GM12878 (cell line): ENCODE results near the gene GNPTAB. TPM values are rescaled to one million over a fixed set of nuclear protein-coding genes. Genes with fewer than 3 reads are reported as not detected.
A peak's percentile ranks its signal among the peaks of the same experiment; 100 is the strongest.

Experiments
- ATAC-seq: fragments of 200-7000 bp; cut with Tn5 transposase; 3 replicates; pipeline ENCODE4 v1.9.1; 2020; ENCODE audit warnings: mild to moderate bottlenecking, moderate library complexity
- Bru-seq: library from RNA; stranded (reverse); fragments of 400-500 nt; gene quantifications from one replicate; lab custom pipeline; 2021; lab: Mats Ljungman, UMichigan
- BruChase-seq, 2 experiments: library from RNA; stranded (reverse); fragments of 400-500 nt; gene quantifications; one replicate each; lab custom pipeline; 2021; lab: Mats Ljungman, UMichigan
- BruUV-seq: library from RNA; stranded (reverse); fragments of 400-500 nt; replicated peaks from 2 replicates; lab custom pipeline; 2021; lab: Mats Ljungman, UMichigan
- CTCF ChIA-PET: fragments of 300-600 bp; sonication (Branson Sonifier 250); formaldehyde crosslinking; extraction: SDS; loops from one replicate; lab custom pipeline; 2021; ENCODE audit warnings: inconsistent platforms; lab: Yijun Ruan, JAX
- POLR2A ChIA-PET: fragments of 350-600 bp; formaldehyde crosslinking; extraction: SDS; loops from one replicate; lab custom pipeline; 2021; ENCODE audit warnings: inconsistent platforms; lab: Charles Lee
- RAD21 ChIA-PET: fragments of 300-600 bp; sonication (Branson Sonifier 250); formaldehyde crosslinking; loops from one replicate; lab custom pipeline; 2023; ENCODE audit warnings: antibody characterized with exemption; ENCODE audit not compliant: unreplicated experiment; lab: Charles Lee
- SMC1A ChIA-PET: fragments of 300-600 bp; sonication (Branson Sonifier 250); formaldehyde crosslinking; loops from one replicate; lab custom pipeline; 2023; ENCODE audit not compliant: unreplicated experiment, uncharacterized antibody; lab: Charles Lee
- DNase-seq: peaks from one replicate; pipeline ENCODE4 v3.0.0-alpha.2; 2011; ENCODE audit warnings: low read depth, low spot score
- FAIRE-seq: peaks from 3 replicates; lab custom pipeline; 2011; peaks lifted over from hg19 to GRCh38; lab: Jason Lieb, UNC
- H2AFZ ChIP-seq: 2 replicates; pipeline ENCODE4 v1.6.0; 2011; ENCODE audit warnings: low read depth, low read length, control low read depth; ENCODE audit not compliant: control insufficient read depth
- H3K27ac ChIP-seq: 2 replicates; pipeline ENCODE4 v1.5.1; 2011; ENCODE audit warnings: control low read depth; ENCODE audit not compliant: control insufficient read depth, insufficient read depth
- H3K27me3 ChIP-seq, 2 experiments: replicated peaks in 1 of 2; 2 replicates each; pipeline versions ENCODE4 v1.6.0 to v1.6.1; 2011; ENCODE audit warnings: low read length in 1 of 2; ENCODE audit not compliant: control insufficient read depth in 2 of 2, insufficient read depth in 2 of 2
- H3K36me3 ChIP-seq, 2 experiments: 2 replicates each; pipeline ENCODE4 v1.5.1; 2011; ENCODE audit warnings: low read length in 1 of 2; ENCODE audit not compliant: control insufficient read depth in 2 of 2, insufficient read depth in 2 of 2
- H3K4me1 ChIP-seq: 2 replicates; pipeline ENCODE4 v1.6.1; 2011; ENCODE audit warnings: mild to moderate bottlenecking, low read length, moderate library complexity, mixed read lengths; ENCODE audit not compliant: control insufficient read depth, insufficient read depth
- H3K4me2 ChIP-seq: 2 replicates; pipeline ENCODE4 v1.6.0; 2011; ENCODE audit warnings: control low read depth; ENCODE audit not compliant: control insufficient read depth, insufficient read depth
- H3K4me3 ChIP-seq: fragments of 200-600 bp; sonication (generic); 2 replicates; pipeline ENCODE4 v1.5.1; 2016
- H3K79me2 ChIP-seq: 2 replicates; pipeline ENCODE4 v1.6.0; 2011; ENCODE audit warnings: low read length; ENCODE audit not compliant: control insufficient read depth, insufficient read depth
- H3K9ac ChIP-seq: 2 replicates; pipeline ENCODE4 v1.8.0; 2011; ENCODE audit warnings: low read length, control low read depth, mixed read lengths; ENCODE audit not compliant: control insufficient read depth, insufficient read depth
- H3K9me3 ChIP-seq: replicated peaks from 3 replicates; pipeline ENCODE4 v1.5.1; 2011; ENCODE audit warnings: mild to moderate bottlenecking, low read length; ENCODE audit not compliant: control insufficient read depth, insufficient read depth
- H4K20me1 ChIP-seq: 2 replicates; pipeline ENCODE4 v1.6.0; 2011; ENCODE audit not compliant: control insufficient read depth, insufficient read depth
- BCL11A ChIP-seq: IDR thresholded peaks from 2 replicates; pipeline ENCODE4 v1.6.1; 2011; ENCODE audit warnings: low read depth, low read length
- BCL3 ChIP-seq: IDR thresholded peaks from 2 replicates; pipeline ENCODE4 v1.6.1; 2011; ENCODE audit warnings: borderline replicate concordance, low read depth, mild to moderate bottlenecking, moderate library complexity, low read length; ENCODE audit not compliant: insufficient read depth, poor library complexity, severe bottlenecking
- CEBPZ ChIP-seq: fragments of 150-350 bp; IDR thresholded peaks from 2 replicates; pipeline ENCODE4 v1.6.1; 2016; ENCODE audit warnings: low read depth, low read length
- IRF3 ChIP-seq: fragments of 450-650 bp; IDR thresholded peaks from 2 replicates; pipeline ENCODE4 v1.6.1; 2014; ENCODE audit warnings: mild to moderate bottlenecking
- RUNX3 ChIP-seq: IDR thresholded peaks from 2 replicates; pipeline ENCODE4 v1.6.1; 2012; ENCODE audit warnings: low read length, inconsistent platforms
- SMAD5 ChIP-seq: IDR thresholded peaks from 2 replicates; pipeline ENCODE4 v1.6.1; 2016; ENCODE audit warnings: antibody characterized with exemption, low read depth
- TARDBP ChIP-seq: IDR thresholded peaks from 2 replicates; pipeline ENCODE4 v1.6.1; 2016; ENCODE audit warnings: borderline replicate concordance
- TCF12 ChIP-seq: IDR thresholded peaks from 2 replicates; pipeline ENCODE4 v1.6.1; 2011; ENCODE audit warnings: low read depth, mild to moderate bottlenecking, low read length
- WRNIP1 ChIP-seq: IDR thresholded peaks from 2 replicates; pipeline ENCODE4 v1.6.1; 2011; ENCODE audit warnings: low read depth, low read length, improper control_type of control experiment, borderline replicate concordance
- YBX1 ChIP-seq: fragments of 450-650 bp; IDR thresholded peaks from 2 replicates; pipeline ENCODE4 v1.6.1; 2016; ENCODE audit warnings: antibody characterized with exemption
- ZNF274 ChIP-seq: IDR thresholded peaks from one replicate; pipeline ENCODE4 v1.8.0; 2011; ENCODE audit not compliant: insufficient read length, insufficient read depth
- WGBS: methylation state at CpG from one replicate; pipeline ENCODE4 v1.1.6; 2016; ENCODE audit warnings: low lambda C conversion rate; ENCODE audit not compliant: insufficient replicate concordance, insufficient coverage; ENCODE audit errors: missing lambda C conversion rate; 5-methylcytosine and 5-hydroxymethylcytosine counted together
- in situ Hi-C: fragments of 300-500 bp; cut with MboI; formaldehyde crosslinking; loops from 9 replicates; pipeline ENCODE4 v1.14.3; 2018; ENCODE audit warnings: mixed read lengths
- intact Hi-C: fragments of 100-400 bp; cut with micrococcal nuclease; formaldehyde crosslinking; loops from one replicate; pipeline ENCODE4 v1.14.2; 2022; ENCODE audit not compliant: unreplicated experiment
- long read RNA-seq, 2 experiments: library from polyadenylated mRNA; unstranded; transcript quantifications; one replicate each; pipeline ENCODE4 v2.0.0, GENCODE V29; 2019 to 2020
- polyA minus RNA-seq, 3 experiments: library from RNA; depleted of rRNA, polyadenylated mRNA; stranded (reverse); fragments of >200 nt; gene quantifications; 2 replicates each; pipeline ENCODE4 v1.2.3, GENCODE V29; 2011
- polyA plus RNA-seq, 11 experiments: library from polyadenylated mRNA; depleted of rRNA in 4 of 11; unstranded in 6 of 11; stranded (reverse) in 5 of 11; fragments of >200 nt; fragmentation: Nextera tagmentation in 4 of 11; fragmentation: Illumina TruSeq in 1 of 11; extraction: Ambion mirVana in 4 of 11; extraction: Trizol in 1 of 11; gene quantifications; 1 replicate in 1 of 11; 2 replicates in 10 of 11; pipeline versions ENCODE4 v1.2.1 to v1.2.3, GENCODE V29; 2011 to 2016; ENCODE audit warnings: inconsistent platforms in 2 of 11, missing spikeins in 2 of 11, low read depth in 1 of 11
- total RNA-seq, 4 experiments: library from RNA; depleted of rRNA in 3 of 4; stranded (reverse); fragments of >200 nt in 3 of 4; fragmentation: Illumina TruSeq in 1 of 4; extraction: Trizol in 1 of 4; gene quantifications; 2 replicates each; pipeline versions ENCODE4 v1.2.1 to v1.2.3, GENCODE V29; 2013 to 2021

The GNPTAB gene
- total RNA-seq (2013; cell fraction: nucleolus; rRNA removed): 233 and 257 TPM in 2 replicates
- total RNA-seq (2014; rRNA removed): 32.0 and 33.6 TPM in 2 replicates
- total RNA-seq (2014; rRNA removed; fragmentation: Illumina TruSeq; extraction: Trizol): 36.8 and 38.9 TPM in 2 replicates
- 31.3 and 36.0 TPM in 2 replicates for total RNA-seq (2021)
- polyA plus RNA-seq (2011; ENCODE audit: low read depth): 15.3 TPM
- 37.4 and 52.1 TPM in 2 replicates for polyA plus RNA-seq (2011; rRNA removed)
- 20.2 and 21.0 TPM in 2 replicates for polyA plus RNA-seq (2011; cell fraction: cytosol; rRNA removed)
- 19.2 and 25.4 TPM in 2 replicates for polyA plus RNA-seq (2011; cell fraction: nucleus; rRNA removed)
- 18.9 and 21.7 TPM in 2 replicates for polyA plus RNA-seq (2012)
- polyA plus RNA-seq (2014; fragmentation: Illumina TruSeq; extraction: Trizol): 36.8 and 43.9 TPM in 2 replicates
- 10 to 100 TPM in 1 of 2 experiments, 1 to 10 TPM in 1; 9.8 to 10.5 TPM for polyA plus RNA-seq (2014; fragmentation: Nextera tagmentation; extraction: Ambion mirVana)
- 21.5 and 24.9 TPM in 2 replicates for polyA plus RNA-seq (2014; rRNA removed)
- polyA plus RNA-seq (2016; fragmentation: Nextera tagmentation; extraction: Ambion mirVana): 10 to 100 TPM; 34.5 to 38.0 TPM
- polyA minus RNA-seq (2011; rRNA and poly(A)+ RNA removed): 60.5 and 80.5 TPM in 2 replicates
- polyA minus RNA-seq (2011; cell fraction: cytosol; rRNA and poly(A)+ RNA removed): 14.0 and 15.3 TPM in 2 replicates
- 24.1 and 46.2 TPM in 2 replicates for polyA minus RNA-seq (2011; cell fraction: nucleus; rRNA and poly(A)+ RNA removed)
- percentile 83 among the genes with signal in this experiment for Bru-seq, nascent RNA
- BruChase-seq, experiment 1, labeled RNA remaining after a 6-hour chase: percentile 87 among the genes with signal in this experiment
- percentile 86 among the genes with signal in this experiment for BruChase-seq, experiment 2, labeled RNA remaining after a 2-hour chase
- long read RNA-seq, experiment 1, partial matches to known transcripts: 10 of 12 reads
- long read RNA-seq, experiment 1, other reads (novel, unspliced or antisense): 2 of 12 reads
- long read RNA-seq, experiment 2, partial matches to known transcripts: 47 of 58 reads
- long read RNA-seq, experiment 2, other reads (novel, unspliced or antisense): 11 of 58 reads

- BruUV-seq: no TSS peak
- in situ Hi-C loops: loop anchor here (10.0 kb wide), 1 partner anchor 56 kb away; no protein-coding TSS in a partner anchor
- TF ChIP-seq WRNIP1: no peak
- TF ChIP-seq SMAD5: no peak
- TF ChIP-seq ZNF274: no peak
- TF ChIP-seq CEBPZ: no peak
- TF ChIP-seq TARDBP: no peak
- no peak for TF ChIP-seq BCL3
- TF ChIP-seq BCL11A: no peak
- no peak; the same call in 1 of the 2 replicates for TF ChIP-seq RUNX3
- no peak; the same call in 1 of the 2 replicates for TF ChIP-seq TCF12
- TF ChIP-seq YBX1: no peak
- TF ChIP-seq IRF3: no peak
These were observed at the start of gene GNPTAB for GRCh38 chr12:101830367-101831325. TSS of gene GNPTAB (minus strand) at chr12:101830959. CDS start at chr12:101830675, 284 bp downstream.

More at GRCh38 chr12:101830367-101831325, at the start of gene GNPTAB:
- ChIA-PET CTCF (interaction anchor here (0.6 to 9.6 kb wide), 40 partner anchors 7 to 1546 kb away, joined by 3 to 171 read pairs (median 5); partner anchors contain the start of gene ARL1), RAD21 (interaction anchor here (0.5 to 10.1 kb wide), 40 partner anchors 9 to 1137 kb away, joined by 3 to 142 read pairs (median 4); partner anchors contain the start of genes ARL1 and DRAM1), POLR2A (interaction anchor here (0.6 to 2.4 kb wide), 21 partner anchors 8 to 1162 kb away, joined by 3 to 14 read pairs (median 4); no protein-coding TSS in a partner anchor), SMC1A (interaction anchor here (0.6 to 10.8 kb wide), 24 partner anchors 10 to 933 kb away, joined by 3 to 123 read pairs (median 6); partner anchors contain the start of gene ARL1)
- no peaks in the 10 kb centered on the region for H4K20me1 ChIP-seq
- peaks cover 46% of the 10 kb centered on the region for H3K79me2 ChIP-seq
- peaks cover 7% of the 10 kb centered on the region for H3K4me1 ChIP-seq
- H3K27ac ChIP-seq: peak within 1 kb of the TSS; percentile 81
- H3K4me3 ChIP-seq: peak within 1 kb of the TSS; percentile 94
- peak; percentile 80 for DNase-seq
- H3K9me3 ChIP-seq: no peaks in the 10 kb centered on the region
- peak within 1 kb of the TSS; percentile 90 for H2AFZ ChIP-seq
- H3K4me2 ChIP-seq: peak within 1 kb of the TSS; percentile 86
- no peaks in the 10 kb centered on the region for H3K27me3 ChIP-seq
- intact Hi-C loops: loop anchor here (2.0 kb wide), 3 partner anchors 46 to 416 kb away; partner anchors contain the start of gene DRAM1
- FAIRE-seq: no peak
- H3K36me3 ChIP-seq: no peaks in the 10 kb centered on the region
- ATAC-seq: peak; percentile 89
- 2% methylated on average over 80 of the region's 96 CpGs for WGBS
- peak within 1 kb of the TSS; percentile 90 for H3K9ac ChIP-seq
